ENCODE data around the gene SPOCD1.
"Not testable (repeated sequence)": the region's sequence is repeated elsewhere in the genome, so short reads cannot be mapped to it uniquely, and the experiment has no call there.

Gene SPOCD1

DNA sequence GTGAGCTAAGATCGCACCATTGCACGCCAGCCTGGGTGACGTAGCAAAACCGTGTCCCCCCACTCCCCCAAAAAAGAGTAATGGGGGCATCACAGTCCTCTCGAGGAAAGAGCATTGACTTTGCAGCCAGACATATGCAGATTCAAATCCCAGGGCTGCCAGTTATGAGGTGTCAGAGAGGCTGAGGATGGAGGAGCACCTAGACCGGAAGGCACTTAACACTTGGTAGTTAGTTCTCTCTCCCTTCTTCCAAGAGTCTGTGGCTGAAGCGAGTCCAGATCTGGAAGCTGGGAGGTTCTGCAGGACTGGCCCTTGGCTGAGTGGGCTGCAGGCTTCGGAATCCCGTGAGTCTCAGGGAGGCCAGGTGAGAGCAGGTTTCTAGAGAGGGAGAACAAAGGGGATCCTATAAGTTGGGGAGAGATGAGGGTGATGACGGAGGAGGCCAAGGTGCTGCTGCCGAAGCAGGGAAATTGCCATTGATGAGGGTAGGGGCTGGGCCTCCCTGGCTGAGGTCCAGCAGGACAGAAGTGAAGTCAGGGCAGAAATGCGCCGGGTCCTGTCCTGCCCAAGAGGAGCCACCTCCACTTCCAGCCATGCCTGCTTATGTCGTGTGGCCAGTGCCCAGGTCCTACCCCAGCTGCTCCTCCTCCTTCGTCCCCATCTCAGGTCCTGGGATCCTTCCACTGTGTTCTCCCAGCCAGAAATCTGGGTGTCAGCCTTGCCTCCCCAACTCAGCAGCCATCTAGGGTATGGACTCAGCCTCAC lies 13.3 kb upstream of the SPOCD1 start:
- FAIRE-seq, result no peak

DNA sequence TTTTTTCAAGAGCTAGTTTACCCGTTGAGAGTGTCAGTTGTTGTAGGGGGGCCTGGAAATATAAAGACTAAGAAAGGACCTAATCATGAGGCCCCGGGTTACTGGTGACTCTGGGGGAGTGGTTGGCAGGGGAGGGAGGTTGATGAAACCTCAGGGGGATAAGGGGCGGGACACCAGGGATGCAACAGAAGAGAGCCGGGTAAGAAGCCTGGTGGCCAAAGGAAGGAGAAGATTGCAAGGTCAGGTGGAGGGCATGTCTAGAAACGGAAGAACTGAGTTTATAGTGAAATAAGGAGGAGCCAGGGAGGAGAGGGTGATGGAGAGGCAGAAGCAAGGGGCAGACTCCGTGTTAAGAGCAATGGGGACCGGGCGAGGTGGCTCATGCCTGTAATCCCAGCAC lies 12.5 kb upstream of the SPOCD1 start:
- no peak for FAIRE-seq

DNA sequence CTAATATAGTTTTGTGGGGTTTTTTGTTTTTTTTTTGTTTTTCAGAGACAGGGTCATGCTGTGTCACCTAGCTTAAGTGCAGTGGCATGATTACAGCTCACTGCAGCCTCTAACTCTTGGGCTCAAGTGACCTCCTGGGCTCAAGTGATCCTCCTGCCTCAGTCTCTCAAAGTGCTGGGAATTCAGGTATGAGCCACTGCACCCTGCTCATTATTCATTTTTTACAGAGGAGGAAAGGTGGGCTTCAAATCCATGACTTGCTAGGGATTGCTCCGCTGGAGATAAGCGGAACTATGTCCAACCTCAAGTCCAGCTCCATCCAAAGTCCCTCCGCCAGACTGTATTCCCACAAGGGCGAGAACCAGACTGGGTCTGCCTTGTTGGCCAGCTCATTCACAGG lies 8.0 kb upstream of the SPOCD1 start:
- FAIRE-seq, result no peak

DNA sequence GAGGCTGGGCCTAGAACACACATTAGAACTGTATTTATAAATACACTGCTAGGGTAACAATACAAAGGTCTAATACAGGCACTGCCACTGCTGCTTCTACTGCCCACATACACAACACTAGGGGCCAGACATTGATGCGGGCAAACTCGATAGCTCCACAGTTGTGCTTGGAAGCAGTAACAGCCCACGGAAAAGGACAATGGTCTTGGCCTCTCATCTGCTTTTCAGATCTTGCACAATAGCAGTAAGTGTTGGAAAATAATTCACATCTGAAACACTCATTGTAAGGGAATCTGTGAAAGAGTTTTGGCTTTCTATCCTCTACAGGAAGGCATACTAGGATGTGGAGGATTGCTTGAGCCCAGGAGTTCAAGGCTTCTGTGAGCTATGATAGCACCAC lies 6.9 kb upstream of the SPOCD1 start:
- FAIRE-seq, result no peak

DNA sequence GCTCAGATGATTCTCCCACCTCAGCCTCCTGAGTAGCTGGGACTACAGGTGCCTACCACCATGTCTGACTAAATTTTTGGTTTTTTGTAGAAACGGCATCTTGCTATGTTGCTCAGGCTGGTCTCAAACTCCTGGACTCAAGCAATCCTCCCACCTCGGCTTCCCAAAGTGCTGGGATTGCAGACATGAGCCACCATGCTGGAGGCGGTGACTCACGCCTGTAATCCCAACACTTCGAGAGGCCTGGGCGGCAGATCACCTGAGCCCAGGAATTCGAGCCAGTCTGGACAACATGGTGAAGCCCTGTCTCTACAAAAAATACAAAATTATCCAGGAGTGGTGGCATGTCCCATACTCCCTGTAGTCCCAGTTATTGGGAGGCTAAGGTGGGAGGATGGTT lies 4.4 kb upstream of the SPOCD1 start:
- not testable (repeated sequence) for FAIRE-seq

DNA sequence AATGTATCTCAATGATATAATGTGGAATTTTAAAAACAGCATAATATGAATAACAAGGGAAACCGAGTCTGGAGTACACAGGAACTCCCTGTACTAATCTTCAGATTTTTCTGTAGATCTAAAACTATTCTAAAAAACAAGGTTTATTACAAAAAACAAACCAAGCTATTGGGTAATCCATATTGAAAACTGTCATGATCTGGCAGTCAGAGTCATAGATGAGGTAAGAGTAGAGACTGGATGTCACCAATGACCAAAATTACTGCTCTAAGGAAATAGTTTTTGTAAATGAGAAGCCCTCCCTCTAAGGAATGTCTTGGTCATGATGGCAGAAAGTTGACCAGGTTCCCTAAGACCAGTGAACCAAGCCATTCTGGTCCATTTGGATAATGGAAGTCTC lies 2.4 kb upstream of the SPOCD1 start:
- FAIRE-seq, result no peak

DNA sequence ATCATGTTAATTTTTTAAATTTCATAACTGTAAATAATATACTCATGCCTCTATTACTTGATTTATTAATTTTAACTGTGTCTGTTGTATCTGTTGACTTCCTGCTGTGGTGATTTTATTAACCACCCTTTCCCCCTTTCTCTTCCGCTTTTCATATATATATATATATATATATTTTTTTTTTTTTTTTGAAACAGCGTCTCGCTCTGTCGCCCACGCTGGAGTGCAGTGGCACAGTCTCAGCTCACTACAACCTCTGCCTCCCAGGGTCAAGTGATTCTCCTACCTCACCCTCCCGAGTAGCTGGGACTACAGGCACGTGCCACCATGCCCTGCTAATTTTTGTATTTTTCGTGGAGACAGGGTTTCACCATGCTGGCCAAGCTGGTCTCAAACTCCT lies 1.1 kb upstream of the SPOCD1 start:
- FAIRE-seq, result not testable (repeated sequence)

DNA sequence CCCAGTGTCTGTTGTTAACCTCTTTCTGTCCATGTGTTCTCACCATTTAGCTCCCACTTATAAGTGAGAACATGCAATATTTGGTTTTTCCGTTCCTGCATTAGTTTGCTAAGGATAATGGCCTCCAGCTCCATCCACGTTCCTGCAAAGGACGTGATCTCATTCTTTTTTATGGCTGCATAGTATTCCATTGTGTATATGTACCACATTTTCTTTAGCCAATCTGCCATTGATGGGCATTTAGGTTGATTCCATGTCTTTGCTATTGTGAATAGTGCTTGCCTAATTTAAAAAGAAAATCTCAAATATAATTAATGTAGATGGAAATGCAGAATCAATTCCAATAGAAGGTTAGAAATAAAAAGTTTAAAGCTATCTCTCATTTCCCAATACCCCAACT lies 679 bp upstream of the SPOCD1 start:
- not testable (repeated sequence) for FAIRE-seq

DNA sequence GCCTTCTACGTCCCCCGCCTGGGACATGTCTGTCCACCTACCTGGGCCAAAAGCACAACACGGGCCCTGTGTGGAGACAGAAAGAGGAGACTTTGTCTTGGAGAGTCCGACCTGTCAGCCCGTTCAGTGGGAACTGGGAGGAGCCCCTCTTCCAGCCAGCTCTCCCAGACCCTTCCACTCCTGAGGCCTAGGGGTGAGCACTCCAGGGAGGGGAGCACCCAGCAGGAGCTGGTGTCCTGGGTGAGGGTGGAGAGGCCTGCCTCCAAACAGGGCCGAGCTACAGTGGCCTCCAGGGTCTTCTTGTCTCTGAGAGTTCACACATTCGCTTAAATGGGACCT lies 546 bp downstream of the SPOCD1 start:
- FAIRE-seq, result no peak

DNA sequence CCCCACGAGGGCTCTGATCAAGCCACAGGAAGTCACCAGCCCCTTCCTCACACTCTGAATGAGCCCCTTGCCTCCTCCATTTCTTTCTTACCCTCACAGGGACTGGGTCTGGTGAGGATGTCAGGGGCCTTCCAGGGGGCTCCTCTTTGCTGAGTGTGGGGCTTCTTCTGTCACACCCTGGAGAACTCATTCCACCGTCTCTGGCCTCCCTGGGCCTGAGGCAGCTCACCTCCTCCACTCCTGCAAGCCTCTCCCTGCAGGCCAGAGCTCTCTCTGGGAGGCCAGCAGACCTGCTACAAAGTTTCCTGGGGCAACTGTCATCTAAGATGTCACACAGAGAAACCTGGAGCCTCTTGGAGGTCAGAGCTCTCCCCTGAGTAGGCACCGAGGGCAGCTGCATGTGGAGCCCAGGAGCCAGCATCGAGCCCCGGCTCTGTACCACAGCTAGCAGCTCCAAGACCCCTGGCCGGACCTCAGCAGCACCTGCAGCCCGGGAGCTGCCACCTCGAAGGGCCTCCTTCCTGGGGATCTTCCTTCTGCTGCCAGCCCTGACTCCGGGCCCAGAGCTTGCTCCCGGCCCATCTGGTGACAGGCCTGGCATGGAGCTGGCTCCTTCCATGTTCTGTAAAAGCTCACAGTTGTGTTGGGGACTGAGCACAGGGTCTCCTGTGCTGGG lies 1.1 kb downstream of the SPOCD1 start:
- FAIRE-seq, result no peak

DNA sequence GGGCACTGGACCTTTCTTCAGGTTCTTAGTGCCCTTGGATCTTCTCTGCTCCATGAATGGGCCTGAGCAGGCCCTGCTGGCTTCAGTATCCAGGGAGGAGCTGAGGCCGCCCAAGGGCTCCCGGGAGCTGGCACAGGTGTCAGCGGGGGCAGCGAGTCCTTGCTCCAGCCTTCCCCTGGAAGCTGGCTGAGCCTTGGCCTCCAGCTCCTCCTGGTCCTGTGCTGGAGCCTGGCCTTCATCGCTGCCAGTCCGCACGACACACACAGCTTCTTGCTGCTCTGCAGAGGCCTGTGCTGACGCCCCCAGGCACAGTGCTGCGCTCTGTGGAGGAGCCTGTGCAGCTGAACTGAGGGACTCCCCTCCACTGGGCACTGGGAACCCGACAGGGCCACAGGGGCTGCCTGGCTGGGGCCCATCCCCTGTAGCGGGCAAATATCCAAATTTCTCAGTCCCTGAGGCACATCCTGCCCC lies 1.7 kb downstream of the SPOCD1 start:
- FAIRE-seq, result no peak

DNA sequence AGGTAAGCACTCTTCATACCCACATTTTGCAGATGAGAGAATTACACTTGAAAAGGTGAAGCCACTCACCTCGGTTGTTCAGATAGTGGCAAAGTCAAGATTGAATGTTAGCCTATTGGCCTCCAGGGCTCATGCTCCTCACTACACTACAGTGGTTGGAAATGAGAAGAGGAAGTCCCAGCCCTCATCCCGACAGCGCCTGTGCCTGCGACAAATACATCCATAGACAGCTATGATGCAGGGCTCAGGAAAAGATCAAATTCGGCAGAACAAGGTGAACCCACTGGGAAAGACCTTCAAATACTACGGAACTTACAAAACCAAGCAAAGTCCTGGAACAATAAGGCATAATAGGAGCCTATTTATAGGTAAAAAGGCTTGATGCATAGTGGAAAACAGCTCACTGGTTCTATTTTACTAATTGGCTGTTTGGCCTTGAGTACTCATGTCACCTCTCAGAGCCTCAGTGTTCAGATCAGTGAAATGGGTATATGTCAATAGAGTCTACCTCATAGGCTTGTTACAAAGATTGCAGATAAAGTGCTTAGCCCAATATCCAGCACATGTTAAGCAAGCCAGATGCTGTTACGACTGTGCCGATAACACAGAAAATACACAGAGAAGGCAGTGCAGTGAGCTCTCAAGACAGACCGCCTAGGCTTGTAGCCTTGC lies 3.5 kb downstream of the SPOCD1 start:
- no peak for FAIRE-seq

DNA sequence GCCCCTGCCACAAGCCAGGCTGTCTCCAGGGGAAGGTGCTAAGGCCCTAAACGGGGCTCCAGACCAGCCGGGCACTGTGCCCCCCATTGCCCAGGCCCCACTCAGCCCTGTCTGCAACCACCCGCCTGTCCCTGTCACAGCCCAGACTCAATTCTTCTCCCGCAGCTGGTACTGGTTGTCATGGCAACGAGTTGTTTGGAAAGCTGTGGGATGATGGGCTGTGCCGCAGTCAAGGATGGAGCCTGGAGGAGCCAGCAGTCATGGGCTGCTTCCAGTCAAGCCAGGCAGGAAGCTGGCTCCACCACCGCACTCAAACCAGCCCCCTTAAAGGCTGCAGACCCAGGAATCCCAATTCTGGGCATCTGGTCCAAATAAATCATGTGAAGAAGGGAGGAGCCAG lies 4.2 kb downstream of the SPOCD1 start:
- no peak for FAIRE-seq

DNA sequence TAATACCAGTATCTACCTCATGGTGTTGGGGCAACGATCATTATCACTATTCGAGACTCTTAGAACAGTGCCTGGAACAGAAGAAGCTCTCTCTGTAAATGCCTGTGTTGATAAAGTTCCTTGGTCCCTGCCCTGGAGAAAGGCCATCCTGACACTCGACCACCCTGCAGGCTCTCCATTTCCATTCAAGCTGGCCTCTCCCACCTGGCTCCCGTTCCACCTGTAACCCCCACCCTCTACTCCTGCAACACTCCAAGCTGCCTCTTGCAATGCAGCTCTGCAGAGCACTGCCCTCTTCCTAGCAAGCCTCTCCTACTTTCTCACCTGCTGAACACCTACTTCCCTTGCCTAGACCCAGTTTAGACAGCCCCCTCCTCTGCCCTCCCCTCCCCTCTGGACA lies 6.1 kb downstream of the SPOCD1 start:
- no peak for FAIRE-seq

DNA sequence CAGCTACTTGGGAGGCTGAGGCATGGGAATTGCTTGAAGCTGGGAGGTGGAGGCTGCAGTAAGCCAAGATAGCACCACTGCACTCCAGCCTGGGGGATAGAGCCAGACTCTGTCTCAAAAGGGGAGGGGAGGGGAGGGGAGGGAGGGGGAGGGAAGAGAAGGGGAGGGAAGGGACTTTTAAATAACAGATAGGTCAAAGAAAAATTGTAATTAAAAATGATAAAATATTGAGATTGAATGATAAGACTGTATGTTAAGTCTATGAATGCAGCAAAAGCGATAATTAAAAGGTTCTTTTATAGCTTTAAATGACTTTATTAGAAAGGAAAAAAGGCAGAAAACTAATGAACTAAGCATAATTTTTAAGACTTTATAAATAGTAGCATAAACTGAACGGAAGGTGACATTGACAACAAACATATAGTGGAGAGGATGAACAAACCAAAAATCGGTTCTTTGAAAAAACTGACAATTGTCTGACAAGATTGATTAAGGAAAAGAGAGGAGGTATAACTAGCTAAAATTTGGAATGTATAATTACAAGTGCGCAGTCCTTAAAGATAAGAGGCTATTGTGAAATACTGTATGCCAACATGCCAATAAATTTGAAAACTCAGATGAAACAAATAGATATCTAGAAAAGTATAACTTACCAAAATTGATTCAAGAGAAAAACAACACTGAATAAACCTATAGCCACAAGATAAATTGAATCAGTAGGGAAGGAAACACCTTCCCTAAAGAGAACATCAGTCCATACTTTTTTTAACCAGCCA lies 8.4 kb downstream of the SPOCD1 start:
- no peak for FAIRE-seq

DNA sequence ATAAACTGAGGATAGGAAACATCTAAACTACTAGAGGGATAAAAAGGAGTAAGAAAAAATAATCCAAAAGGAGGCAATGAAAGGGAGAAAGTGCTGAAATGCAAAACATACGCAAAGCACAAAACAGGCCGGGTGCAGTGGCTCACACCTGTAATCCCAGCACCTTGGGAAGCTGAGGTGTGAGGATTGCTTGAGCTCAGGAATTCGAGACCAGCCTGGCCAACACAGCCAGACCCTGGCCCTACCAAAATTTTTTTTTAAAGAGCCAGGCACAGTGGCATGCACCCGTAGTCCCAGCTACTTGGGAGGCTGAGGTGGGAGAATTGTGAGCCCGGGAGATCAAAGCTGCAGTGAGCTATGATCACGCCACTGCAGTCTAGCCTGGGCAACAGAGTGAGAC lies 10.5 kb downstream of the SPOCD1 start:
- FAIRE-seq, result no peak

DNA sequence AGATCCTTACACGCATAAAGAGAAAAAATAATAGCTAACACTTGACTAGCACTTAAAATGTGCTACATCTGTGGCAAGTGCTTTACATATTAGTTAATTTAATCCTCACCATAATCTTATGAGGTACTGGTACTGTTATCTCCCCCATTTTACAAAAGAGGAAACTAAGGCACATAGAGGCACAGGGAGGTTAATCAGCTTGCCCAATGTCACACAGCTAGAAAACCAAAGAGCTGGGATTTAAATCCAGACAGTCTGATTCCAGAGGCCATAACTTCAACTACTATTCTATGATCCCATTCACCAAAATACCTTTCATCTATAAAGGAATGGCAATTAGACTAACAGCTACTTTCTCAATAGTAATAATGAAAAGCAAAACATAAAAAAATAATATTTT lies 11.7 kb downstream of the SPOCD1 start:
- FAIRE-seq, result no peak

DNA sequence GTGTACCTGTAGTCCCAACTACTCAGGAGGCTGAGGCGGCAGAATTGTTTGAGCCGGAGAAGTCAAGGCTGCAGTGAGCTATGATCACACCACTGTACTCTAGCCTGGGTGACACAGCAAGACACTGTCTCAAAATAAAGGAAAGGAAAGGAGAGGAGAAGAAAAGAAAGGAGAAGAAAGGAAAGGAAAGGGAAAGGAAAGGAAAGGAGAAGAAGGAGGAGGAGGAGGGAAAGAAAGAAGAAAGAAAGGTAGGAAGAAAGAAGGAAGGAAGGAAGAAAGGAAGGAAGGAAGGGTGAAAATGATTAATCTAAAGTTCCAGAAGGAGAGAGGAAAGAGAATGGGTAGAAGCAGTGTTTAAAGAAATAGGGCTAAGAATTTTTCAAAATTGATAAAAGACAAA lies 12.2 kb downstream of the SPOCD1 start:
- FAIRE-seq, result no peak

DNA sequence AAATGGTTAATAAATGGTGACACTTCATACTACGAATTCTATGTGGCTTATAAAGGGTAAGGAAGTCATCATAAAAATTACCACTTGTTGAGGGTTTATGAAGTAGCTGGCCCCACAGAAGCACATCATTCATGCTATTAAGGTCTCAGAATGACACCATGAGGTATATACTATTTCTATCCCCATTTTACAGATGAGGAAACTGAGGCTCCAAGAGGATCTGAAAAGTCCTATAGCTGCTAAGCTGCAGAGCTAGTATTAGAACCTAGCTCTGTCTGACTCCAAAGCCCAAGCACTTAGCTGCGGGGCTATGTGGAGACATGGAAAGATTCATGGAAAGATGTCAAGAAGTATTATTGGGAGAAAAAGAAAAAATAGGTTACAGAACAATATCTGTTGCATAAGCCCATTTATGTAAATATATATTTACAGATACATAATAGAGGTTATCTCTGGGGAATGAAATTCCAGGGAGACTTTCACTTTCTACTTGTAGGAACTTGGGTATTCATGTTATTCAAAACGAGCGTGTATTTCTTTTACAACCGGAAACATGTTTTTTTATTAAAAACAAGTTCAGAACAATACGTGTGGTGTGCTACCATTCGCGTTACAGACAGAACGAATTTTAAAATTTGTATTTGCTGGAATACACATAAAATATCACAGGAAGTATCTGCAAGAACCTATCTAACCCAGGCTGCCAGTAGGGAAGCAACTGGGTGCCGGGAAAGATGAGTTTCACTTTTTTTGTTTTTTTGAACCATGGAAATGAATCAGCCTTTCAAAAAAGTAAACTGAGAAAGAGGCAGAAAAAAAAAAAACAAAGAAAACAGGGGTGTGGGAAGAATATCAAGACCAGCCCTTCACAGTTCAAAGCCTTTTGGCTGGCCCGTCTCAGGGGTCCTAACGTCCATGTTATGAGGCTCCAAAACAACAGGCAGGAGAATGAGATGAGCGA lies 13.4 kb downstream of the SPOCD1 start:
- no peak for FAIRE-seq

DNA sequence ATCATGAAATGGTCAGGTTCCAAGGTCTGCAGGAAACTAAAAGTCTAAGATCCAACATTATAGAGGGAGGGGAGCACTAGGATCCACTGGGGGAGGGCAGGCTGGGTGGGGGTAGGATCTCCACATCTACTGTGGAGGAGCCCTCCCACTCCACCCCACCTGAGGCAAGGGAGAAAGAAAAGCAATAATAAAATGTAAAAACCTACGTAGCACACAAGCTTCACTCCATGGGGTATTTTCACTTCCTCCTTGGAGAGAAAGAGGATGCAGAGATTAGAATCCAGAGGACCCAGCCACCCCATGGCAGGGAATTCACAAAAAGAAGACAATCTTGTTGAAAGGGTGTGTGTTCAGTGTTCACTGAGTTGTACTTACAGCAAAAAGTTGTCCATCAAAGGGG lies 14.4 kb downstream of the SPOCD1 start:
- FAIRE-seq, result no peak

DNA sequence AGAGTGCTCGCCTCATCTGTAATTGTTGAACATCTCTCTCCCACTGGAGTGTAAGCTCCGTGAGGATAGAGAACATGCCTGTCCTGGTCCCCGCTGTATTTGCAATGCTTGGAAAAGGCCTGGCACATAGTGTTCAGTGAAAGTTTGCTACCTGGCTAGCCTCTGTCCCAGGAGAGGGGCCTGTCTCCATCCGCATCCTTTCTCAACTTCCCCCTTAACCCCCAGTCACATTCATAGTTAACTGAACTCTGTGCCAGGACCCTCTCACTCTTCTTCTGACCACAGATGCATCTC lies 15.2 kb downstream of the SPOCD1 start:
- FAIRE-seq, result no peak

DNA sequence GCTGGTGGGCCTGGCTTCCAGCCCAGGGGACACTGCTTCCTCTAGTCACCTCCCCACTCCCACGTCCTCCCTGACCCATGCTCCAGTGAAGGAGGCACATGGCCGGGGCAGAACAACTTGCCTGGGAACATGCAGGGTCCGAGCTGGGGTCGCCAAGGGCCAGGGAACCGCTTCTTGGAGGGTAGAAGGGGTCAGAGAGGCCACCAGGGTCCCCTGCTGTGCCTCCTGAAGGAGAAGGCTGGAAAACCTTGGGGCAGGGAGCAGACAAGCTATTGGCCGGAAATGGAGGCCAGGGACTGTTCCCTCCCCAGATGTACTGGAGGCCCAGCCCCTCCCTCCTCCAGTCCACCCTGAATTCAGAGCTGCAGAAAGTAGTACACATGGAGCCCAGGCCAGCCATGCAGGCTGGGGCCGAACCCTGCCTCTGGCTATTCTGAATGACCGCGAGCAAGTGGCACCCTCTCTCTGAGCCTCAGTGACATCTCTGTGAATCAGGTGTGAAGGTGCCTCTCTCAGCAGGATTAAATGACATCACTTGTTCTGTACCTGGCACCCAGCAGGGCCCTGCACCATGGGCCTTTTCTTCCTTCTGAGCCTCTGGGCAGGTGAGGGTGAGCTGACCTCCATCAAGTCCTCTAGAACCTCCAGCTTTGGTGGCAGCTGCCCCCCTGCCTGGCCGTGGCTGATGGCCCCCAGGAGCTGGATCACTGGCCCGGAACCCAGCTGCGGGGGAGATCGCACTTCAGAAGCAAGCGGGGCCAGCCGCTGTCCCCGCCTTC lies 15.7 kb downstream of the SPOCD1 start:
- no peak for FAIRE-seq
